OCI-LY1 (cell line): ENCODE data around the gene PSAP.
A peak's percentile ranks its signal among the peaks of the same experiment; 100 is the strongest.

Source experiments
- H2AFZ ChIP-seq: fragments of 200-600 bp; sonication (generic), shearing (Covaris generic); 2 replicates; pipeline ENCODE4 v1.6.0; 2014; ENCODE audit warnings: antibody characterized with exemption, mild to moderate bottlenecking, low read length
- H3F3A ChIP-seq: fragments of 200-600 bp; sonication (generic), shearing (Covaris generic); 2 replicates; pipeline ENCODE4 v1.6.0; 2014; ENCODE audit warnings: mild to moderate bottlenecking, antibody characterized with exemption, low read length, moderate library complexity; ENCODE audit not compliant: insufficient read depth
- H3K27ac ChIP-seq: fragments of 200-600 bp; sonication (generic); 2 replicates; pipeline ENCODE4 v1.5.1; 2014; ENCODE audit warnings: low read length, mixed run types, mild to moderate bottlenecking, low read depth; ENCODE audit not compliant: poor library complexity, severe bottlenecking
- H3K27me3 ChIP-seq: fragments of 200-600 bp; sonication (generic); 2 replicates; pipeline ENCODE4 v1.6.0; 2014; ENCODE audit warnings: antibody characterized with exemption, mild to moderate bottlenecking, low read length, moderate library complexity; ENCODE audit not compliant: insufficient read depth
- H3K36me3 ChIP-seq: fragments of 200-600 bp; sonication (generic); 2 replicates; pipeline ENCODE4 v1.6.1; 2014; ENCODE audit warnings: mild to moderate bottlenecking, antibody characterized with exemption, low read length, moderate library complexity, mixed read lengths; ENCODE audit not compliant: insufficient read depth
- H3K4me1 ChIP-seq: fragments of 200-600 bp; sonication (generic); 2 replicates; pipeline ENCODE4 v1.5.1; 2014; ENCODE audit warnings: mild to moderate bottlenecking, low read length, moderate library complexity; ENCODE audit not compliant: insufficient read depth, severe bottlenecking
- H3K4me2 ChIP-seq: fragments of 200-600 bp; sonication (generic), shearing (Covaris generic); 2 replicates; pipeline ENCODE4 v1.6.1; 2014; ENCODE audit warnings: low read length
- H3K4me3 ChIP-seq: fragments of 200-600 bp; sonication (generic); 2 replicates; pipeline ENCODE4 v1.5.1; 2014; ENCODE audit warnings: low read length, low read depth, mild to moderate bottlenecking, mixed read lengths; ENCODE audit not compliant: poor library complexity, severe bottlenecking
- H3K79me2 ChIP-seq: fragments of 200-600 bp; shearing (Covaris generic); 2 replicates; pipeline ENCODE4 v1.6.1; 2016; ENCODE audit warnings: mixed run types, low read length, mixed read lengths; ENCODE audit not compliant: insufficient read depth
- H3K9ac ChIP-seq: fragments of 200-600 bp; sonication (generic), shearing (Covaris generic); 2 replicates; pipeline ENCODE4 v1.6.1; 2014; ENCODE audit warnings: mild to moderate bottlenecking, low read length, mixed read lengths
- H3K9me2 ChIP-seq: fragments of 200-600 bp; sonication (generic), shearing (Covaris generic); 2 replicates; pipeline ENCODE4 v1.6.1; 2014; ENCODE audit warnings: low read depth, mild to moderate bottlenecking, low read length, mixed read lengths
- H3K9me3 ChIP-seq: fragments of 200-600 bp; shearing (Covaris generic); 2 replicates; pipeline ENCODE4 v1.6.1; 2014; ENCODE audit warnings: low read length, mixed read lengths
- H4K20me1 ChIP-seq: fragments of 200-600 bp; sonication (generic), shearing (Covaris generic); 2 replicates; pipeline ENCODE4 v1.6.0; 2016; ENCODE audit warnings: mild to moderate bottlenecking, low read length; ENCODE audit not compliant: insufficient read depth
- CTCF ChIP-seq: fragments of 200-600 bp; sonication (generic), shearing (Covaris generic); IDR thresholded peaks from 2 replicates; pipeline ENCODE4 v1.5.1; 2017; ENCODE audit warnings: mild to moderate bottlenecking, antibody characterized with exemption, low read length, moderate library complexity, mixed read lengths
- EZH2 ChIP-seq: fragments of 200-600 bp; sonication (generic), shearing (Covaris generic); IDR thresholded peaks from 2 replicates; pipeline ENCODE4 v1.8.0; 2017; ENCODE audit warnings: borderline replicate concordance, mixed run types, mild to moderate bottlenecking, antibody characterized with exemption, low read length, moderate library complexity, mixed read lengths

The PSAP gene

DNA sequence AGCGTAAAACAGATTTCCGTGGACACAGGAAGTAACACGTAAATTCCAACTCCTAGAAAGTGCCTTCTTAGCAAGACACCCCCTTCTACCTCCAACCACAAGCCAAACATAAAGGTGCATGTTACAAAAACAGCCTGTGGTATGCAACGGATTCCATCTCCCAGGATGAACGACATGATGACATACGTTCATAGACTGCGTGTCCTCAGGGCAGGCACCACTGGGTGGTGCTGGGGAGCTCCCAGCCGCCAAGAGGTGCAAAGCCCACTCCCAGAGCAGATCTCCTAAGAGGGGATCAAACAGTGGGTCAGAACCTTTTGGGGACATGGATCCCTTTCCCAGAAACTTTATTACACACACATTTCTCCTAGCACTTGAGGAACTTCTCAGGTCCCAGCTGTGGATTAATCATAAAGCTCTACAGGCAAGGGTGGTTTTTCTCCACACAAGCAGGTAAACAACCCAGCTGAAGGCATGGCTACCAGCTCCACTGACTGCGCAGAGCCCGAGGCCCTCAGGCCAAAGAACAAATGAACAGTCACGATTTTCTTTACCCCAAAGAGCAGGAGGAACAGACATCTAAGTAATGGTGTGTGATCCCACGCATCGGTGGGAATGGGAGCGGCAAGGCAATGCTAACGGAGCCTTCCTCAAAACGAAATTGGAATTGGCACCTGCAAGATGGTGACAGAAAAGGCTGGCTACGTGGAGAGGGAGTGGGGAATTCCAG, 13.8 kb downstream of the PSAP start:
- Histone ChIP-seq H3K4me2 (peak overlapping the region; percentile 65), H3K4me3 (peak overlapping the region; percentile 37), H3K27ac (peak overlapping the region; percentile 90), H4K20me1 (no peaks in the 10 kb centered on the region), H3K4me1 (peaks cover 71% of the 10 kb centered on the region), H3K79me2 (peaks cover 40% of the 10 kb centered on the region), H3F3A (no peaks in the 10 kb centered on the region), H3K36me3 (peaks cover 20% of the 10 kb centered on the region), H3K9me3 (no peaks in the 10 kb centered on the region), H3K9me2 (no peaks in the 10 kb centered on the region), H2AFZ (no peak overlapping the region), H3K9ac (peak overlapping the region; percentile 32; the same call in 1 of the 2 replicates), H3K27me3 (no peaks in the 10 kb centered on the region)
- TF ChIP-seq EZH2, result no peak
- TF ChIP-seq CTCF, result peak; percentile 85

DNA sequence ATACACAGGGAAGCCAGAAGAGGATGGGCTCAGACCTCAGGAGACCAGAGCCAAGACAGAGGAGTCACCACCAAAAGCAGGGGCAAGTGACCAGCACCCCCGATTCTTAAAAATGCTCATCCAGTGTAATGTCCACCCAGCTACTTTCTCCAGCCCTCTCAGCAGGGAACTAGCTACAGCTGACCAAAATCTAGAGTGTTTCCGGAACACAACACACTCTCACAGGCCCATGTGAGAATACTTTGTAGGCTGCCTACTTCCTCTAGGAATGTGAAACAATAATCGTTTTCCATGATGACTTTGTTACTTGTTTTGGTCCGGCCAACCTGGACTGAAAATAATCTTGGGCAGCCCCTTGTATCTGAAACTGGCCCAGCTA, 14.5 kb downstream of the PSAP start:
- Histone ChIP-seq H3K9ac (peak overlapping the region; percentile 32; the same call in 1 of the 2 replicates), H3K36me3 (peaks cover 27% of the 10 kb centered on the region), H3K4me1 (peaks cover 71% of the 10 kb centered on the region), H3K27me3 (no peaks in the 10 kb centered on the region), H3K4me2 (peak overlapping the region; percentile 65), H3K79me2 (peaks cover 36% of the 10 kb centered on the region), H3F3A (no peaks in the 10 kb centered on the region), H3K9me2 (no peaks in the 10 kb centered on the region), H3K27ac (peak overlapping the region; percentile 90), H3K9me3 (no peaks in the 10 kb centered on the region), H2AFZ (no peak overlapping the region), H4K20me1 (no peaks in the 10 kb centered on the region), H3K4me3 (peak overlapping the region; percentile 37)
- TF ChIP-seq EZH2, result no peak
- TF ChIP-seq CTCF, result no peak

- Histone ChIP-seq H3K9me3 (no peaks in the 10 kb centered on the region), H3K79me2 (peaks cover 31% of the 10 kb centered on the region), H3K4me3 (peak overlapping the region; percentile 37), H3K36me3 (peaks cover 33% of the 10 kb centered on the region), H3K9me2 (no peaks in the 10 kb centered on the region), H3F3A (no peaks in the 10 kb centered on the region), H3K4me1 (peaks cover 65% of the 10 kb centered on the region), H3K27ac (peak overlapping the region; percentile 90), H3K9ac (peak overlapping the region; percentile 32; the same call in 1 of the 2 replicates), H4K20me1 (no peaks in the 10 kb centered on the region), H3K4me2 (peak overlapping the region; percentile 65), H3K27me3 (no peaks in the 10 kb centered on the region), H2AFZ (no peak overlapping the region)
- TF ChIP-seq CTCF (no peak), EZH2 (no peak)
Observed at GRCh38 chr10:71835671-71836595, 15.1 kb downstream of the PSAP start.
